Subcutaneous abdominal adipose tissue (tissue), 5 donors: Measurements from ENCODE around the gene TMEM117.
"Not testable (repeated sequence)": the region's sequence is repeated elsewhere in the genome, so short reads cannot be mapped to it uniquely, and the experiment has no call there.

ENCODE experiments used
- H3K27ac ChIP-seq: one replicate; pipeline ENCODE4 v1.7.0; 2013; ENCODE audit warnings: low read depth, mild to moderate bottlenecking, inconsistent platforms, low read length, moderate library complexity
- H3K27me3 ChIP-seq, 5 donors: one replicate each; pipeline ENCODE4 v1.7.0; 2013; ENCODE audit warnings: low read length in 5 of 5, inconsistent platforms in 1 of 5; ENCODE audit not compliant: control insufficient read depth in 5 of 5, insufficient read depth in 4 of 5
- H3K36me3 ChIP-seq, 5 donors: one replicate each; pipeline ENCODE4 v1.7.0; 2013; ENCODE audit warnings: low read length in 5 of 5; ENCODE audit not compliant: control insufficient read depth in 5 of 5, insufficient read depth in 5 of 5
- H3K4me1 ChIP-seq, 5 donors: one replicate each; pipeline ENCODE4 v1.7.0; 2013; ENCODE audit warnings: low read length in 5 of 5, mild to moderate bottlenecking in 3 of 5, moderate library complexity in 1 of 5; ENCODE audit not compliant: control insufficient read depth in 5 of 5, insufficient read depth in 5 of 5
- H3K4me3 ChIP-seq, 5 donors: one replicate each; pipeline ENCODE4 v1.7.0; 2013; ENCODE audit warnings: low read length in 5 of 5, low read depth in 1 of 5
- H3K9ac ChIP-seq, 5 donors: one replicate each; pipeline ENCODE4 v1.7.0; 2013; ENCODE audit warnings: low read length in 5 of 5, mild to moderate bottlenecking in 4 of 5, moderate library complexity in 3 of 5
- H3K9me3 ChIP-seq, 5 donors: one replicate each; pipeline ENCODE4 v1.7.0; 2013; ENCODE audit warnings: low read length in 5 of 5; ENCODE audit not compliant: control insufficient read depth in 5 of 5
- donor health status: healthy.
- donor health status: healthy.
- donor health status: healthy.
- donor health status: healthy.
- donor health status: healthy.

TMEM117 gene

DNA sequence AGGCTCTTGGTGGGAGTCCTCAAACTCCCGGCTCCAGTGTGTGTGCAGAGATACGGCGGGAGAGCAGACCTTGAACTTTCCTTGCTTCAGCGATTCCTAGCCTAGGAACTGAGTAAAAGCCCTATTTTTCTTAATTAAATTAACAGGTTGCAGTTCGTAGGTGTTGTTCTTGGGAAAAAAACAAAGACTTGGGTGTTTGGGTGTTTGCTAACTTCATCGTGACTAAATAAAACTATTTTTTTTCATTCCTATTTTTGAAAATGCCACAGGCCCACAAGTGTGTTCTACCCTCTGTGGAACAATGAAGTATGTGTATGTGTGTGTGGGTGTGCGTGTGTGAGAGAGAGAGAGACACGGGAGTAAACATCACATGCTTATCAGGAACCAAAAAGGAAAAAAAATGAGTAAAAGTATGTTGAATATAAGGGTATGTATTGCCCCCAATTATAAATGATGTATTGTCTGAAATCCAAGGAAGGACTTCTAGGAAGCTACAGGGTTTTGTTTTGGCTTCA is 651 bp downstream of the TMEM117 start:
- H3K27ac ChIP-seq, result peak overlapping the region; percentile 93
- peak overlapping the region; percentile 72 to 85 (median 82) for H3K4me3 ChIP-seq
- no peaks in the 10 kb centered on the region for H3K9me3 ChIP-seq
- peaks cover 0 to 21% (median 15%) of the 10 kb centered on the region in 5 donors for H3K4me1 ChIP-seq
- H3K27me3 ChIP-seq, result no peaks in the 10 kb centered on the region
- H3K9ac ChIP-seq, result peak overlapping the region; percentile 74 to 87 (median 82)
- H3K36me3 ChIP-seq, result no peaks in the 10 kb centered on the region

DNA sequence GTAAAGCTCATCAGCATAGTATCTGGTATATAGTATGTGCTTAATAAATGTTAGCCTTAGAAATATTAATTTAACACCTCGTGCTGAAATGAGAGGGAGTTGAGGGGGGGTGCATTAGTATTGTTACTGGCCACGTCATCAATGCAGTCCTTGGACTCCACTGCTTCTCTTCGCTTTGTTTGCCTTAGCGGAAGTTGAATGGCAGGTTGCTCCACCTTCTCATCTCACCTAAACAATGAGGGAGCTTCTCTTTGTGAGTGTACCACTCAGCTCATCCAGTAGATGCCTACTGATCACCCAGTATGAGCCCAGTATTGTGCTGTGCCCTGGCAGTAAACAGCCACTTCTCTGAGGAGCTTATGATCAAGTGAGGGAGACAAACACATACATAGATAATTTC is 4.5 kb downstream of the TMEM117 start:
- peaks cover 0 to 4% (median 0%) of the 10 kb centered on the region in 5 donors for H3K36me3 ChIP-seq

DNA sequence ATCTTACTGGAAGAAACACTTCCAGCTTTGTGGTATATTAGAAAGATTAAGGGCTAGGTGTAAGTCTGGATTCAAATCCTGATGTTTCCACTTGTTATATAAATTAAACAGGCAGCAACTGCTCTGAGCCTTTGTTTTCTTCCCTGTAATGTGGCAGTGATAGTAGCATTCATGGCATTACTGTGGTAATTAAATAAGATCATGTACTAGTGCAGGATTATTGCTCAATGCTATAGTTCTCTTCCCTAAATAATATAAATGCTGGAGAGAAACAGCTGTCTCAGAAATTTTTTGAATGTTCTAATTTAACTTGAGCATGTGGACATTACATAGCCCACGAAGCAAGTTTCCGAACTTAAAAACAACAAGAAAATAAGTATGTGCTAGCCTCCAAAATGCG is 5.4 kb downstream of the TMEM117 start:
- Histone ChIP-seq H3K36me3 (peaks cover 0 to 4% (median 0%) of the 10 kb centered on the region in 5 donors), H3K27ac (no peak overlapping the region), H3K9ac (no peak overlapping the region), H3K27me3 (no peaks in the 10 kb centered on the region), H3K4me1 (peaks cover 0 to 8% (median 5%) of the 10 kb centered on the region in 5 donors), H3K9me3 (no peaks in the 10 kb centered on the region), H3K4me3 (no peak overlapping the region)

More for the DNA sequence above, 4.5 kb downstream of the TMEM117 start:
- Histone ChIP-seq H3K4me3 (no peak overlapping the region), H3K27ac (no peak overlapping the region), H3K9ac (no peak overlapping the region), H3K27me3 (no peaks in the 10 kb centered on the region), H3K4me1 (peaks cover 0 to 13% (median 7%) of the 10 kb centered on the region in 5 donors), H3K9me3 (no peaks in the 10 kb centered on the region)

DNA sequence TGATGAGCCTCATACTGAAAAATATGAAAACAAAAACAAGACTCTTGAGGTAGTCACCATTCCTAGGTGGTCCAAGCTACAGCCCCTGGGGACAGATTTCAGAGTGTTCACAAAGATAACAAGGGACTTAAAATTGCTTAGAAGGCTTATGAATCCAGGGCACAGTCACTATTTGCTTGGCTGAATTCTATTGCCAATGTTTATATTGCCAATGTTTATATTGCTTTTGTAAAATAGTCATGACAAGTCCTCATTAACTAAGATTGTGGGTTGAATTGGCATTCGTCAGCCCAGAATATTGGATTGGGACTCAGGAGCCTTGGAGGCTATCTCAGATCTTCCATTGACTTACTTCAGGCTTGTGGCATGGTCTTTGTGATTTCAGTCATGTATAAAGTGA is 6.4 kb downstream of the TMEM117 start:
- Histone ChIP-seq H3K9ac (no peak overlapping the region), H3K27me3 (no peaks in the 10 kb centered on the region), H3K4me1 (no peaks in the 10 kb centered on the region), H3K9me3 (no peaks in the 10 kb centered on the region), H3K4me3 (no peak overlapping the region), H3K36me3 (peaks cover 0 to 4% (median 0%) of the 10 kb centered on the region in 5 donors), H3K27ac (no peak overlapping the region)

DNA sequence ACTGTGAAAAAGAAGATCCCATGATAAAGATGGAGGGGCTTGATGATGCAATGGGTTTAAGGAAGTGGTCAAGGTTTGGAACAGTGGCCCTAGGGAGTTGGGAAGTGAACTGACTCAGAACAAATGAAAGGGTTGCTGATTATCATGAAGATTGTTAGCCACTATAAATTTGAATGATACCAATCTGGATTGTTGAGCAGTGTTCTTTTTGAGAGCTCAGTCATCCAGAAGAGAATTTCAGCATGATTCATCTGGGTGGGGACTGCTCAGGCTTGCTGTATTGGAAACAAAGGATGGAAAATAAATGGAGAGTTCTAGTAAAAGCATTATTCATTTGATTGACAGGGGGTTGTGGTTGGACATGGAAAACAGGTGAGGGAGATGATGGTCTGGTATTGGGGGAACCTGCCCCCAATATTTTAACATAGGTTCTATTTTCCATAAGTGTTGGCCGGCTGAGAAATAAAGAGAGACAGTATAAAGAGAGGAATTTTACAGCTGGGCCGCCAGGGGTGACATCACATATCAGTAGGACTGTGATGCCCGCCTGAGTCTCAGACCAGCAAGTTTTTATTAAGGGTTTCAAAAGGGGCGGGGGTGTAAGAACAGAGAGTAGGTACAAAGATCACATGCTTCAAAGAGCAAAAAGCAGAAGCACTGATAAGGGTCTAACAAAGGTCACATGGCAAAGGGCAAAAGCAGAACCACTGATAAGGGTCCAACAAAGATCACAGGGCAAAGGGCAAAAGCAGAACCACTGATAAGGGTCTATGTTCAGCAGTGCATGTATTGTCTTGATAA is 11.7 kb downstream of the TMEM117 start:
- not testable (repeated sequence) for H3K4me1 ChIP-seq, H3K27ac ChIP-seq, H3K36me3 ChIP-seq, H3K4me3 ChIP-seq, H3K9me3 ChIP-seq, H3K9ac ChIP-seq, H3K27me3 ChIP-seq

DNA sequence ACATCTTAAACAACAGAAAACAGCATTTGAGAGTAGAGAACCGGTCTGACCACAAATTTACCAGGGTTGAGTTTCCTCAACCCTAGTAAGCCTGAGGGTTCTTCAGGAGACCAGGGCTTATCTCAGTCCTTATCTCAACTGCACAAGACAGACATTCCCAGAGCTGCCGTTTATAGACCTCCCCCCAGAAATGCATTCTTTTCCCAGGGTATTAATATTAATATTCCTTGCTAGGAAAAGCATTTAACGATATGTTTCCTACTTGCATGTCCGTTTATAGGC is 12.3 kb downstream of the TMEM117 start:
- Histone ChIP-seq H3K4me3 (no peak overlapping the region), H3K4me1 (no peaks in the 10 kb centered on the region), H3K9ac (no peak overlapping the region), H3K27me3 (no peaks in the 10 kb centered on the region), H3K9me3 (peaks cover 0 to 3% (median 0%) of the 10 kb centered on the region in 5 donors), H3K36me3 (peaks cover 0 to 9% (median 0%) of the 10 kb centered on the region in 5 donors), H3K27ac (no peak overlapping the region)

DNA sequence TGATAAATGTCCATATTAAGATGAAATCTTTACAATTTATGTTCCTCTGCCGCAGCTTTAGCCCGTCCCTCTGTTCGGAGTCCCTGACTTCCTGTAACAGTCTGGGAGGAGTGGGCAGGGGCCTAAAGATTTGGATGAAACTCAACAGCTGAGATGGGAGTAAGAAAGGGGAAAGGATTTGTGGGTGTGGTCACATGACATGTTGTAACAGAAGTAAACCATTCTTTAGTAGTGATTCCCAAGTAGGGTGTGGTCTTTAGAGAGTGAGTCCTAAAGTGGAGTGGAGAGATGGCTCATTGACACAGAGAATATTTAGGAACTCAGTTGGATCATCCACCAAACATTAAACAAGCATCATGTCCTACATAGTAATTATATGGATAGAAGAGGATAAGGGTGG is 12.9 kb downstream of the TMEM117 start:
- H3K27me3 ChIP-seq, result no peaks in the 10 kb centered on the region
- H3K4me1 ChIP-seq, result no peaks in the 10 kb centered on the region
- H3K27ac ChIP-seq, result no peak overlapping the region
- no peak overlapping the region for H3K9ac ChIP-seq
- no peak overlapping the region for H3K4me3 ChIP-seq
- H3K9me3 ChIP-seq, result peaks cover 0 to 3% (median 0%) of the 10 kb centered on the region in 5 donors
- H3K36me3 ChIP-seq, result peaks cover 0 to 9% (median 0%) of the 10 kb centered on the region in 5 donors

DNA sequence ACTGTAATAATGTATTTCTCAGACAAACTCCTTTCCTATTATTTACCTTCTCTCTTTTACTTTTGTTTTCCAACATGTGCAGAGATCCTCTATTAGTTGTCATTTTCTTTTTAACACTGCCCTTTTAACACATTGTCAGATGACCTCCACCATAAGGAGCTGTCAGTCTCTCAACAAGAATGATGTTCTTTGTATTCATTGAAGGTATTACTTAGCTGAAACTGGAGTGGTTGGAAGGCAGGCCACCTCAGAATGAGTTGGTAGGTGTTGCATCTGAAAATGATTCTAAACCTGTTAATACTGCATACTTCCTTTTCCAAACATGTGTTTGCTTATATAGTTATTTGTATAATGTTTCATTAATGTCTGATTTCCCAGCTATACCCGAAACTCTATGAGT is 16.9 kb downstream of the TMEM117 start:
- H3K27ac ChIP-seq, result no peak overlapping the region
- no peaks in the 10 kb centered on the region for H3K4me1 ChIP-seq
- no peak overlapping the region for H3K9ac ChIP-seq
- peaks cover 0 to 5% (median 0%) of the 10 kb centered on the region in 5 donors for H3K36me3 ChIP-seq
- peaks cover 0 to 3% (median 0%) of the 10 kb centered on the region in 5 donors for H3K9me3 ChIP-seq
- no peaks in the 10 kb centered on the region for H3K27me3 ChIP-seq
- no peak overlapping the region for H3K4me3 ChIP-seq

DNA sequence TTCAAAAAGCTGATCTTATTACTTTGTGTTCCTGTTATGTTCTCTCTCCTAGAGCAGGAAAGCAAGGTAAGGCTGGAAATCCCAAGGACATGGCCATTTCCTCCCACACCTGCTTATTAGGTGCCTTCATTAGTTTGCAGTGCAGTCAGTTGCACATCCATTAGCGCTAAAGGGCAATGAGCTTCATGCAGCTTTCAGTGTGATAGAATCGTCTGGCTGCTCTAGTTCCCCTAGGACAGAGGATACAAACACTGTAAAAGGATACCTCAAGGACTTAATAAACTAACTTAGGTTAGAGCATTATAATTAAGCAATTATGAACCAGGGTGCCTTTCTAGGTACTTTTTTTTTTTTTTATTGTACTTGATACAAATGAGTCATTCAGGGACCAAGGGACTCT is 21.1 kb downstream of the TMEM117 start:
- no peaks in the 10 kb centered on the region for H3K4me1 ChIP-seq
- no peak overlapping the region for H3K9ac ChIP-seq
- no peaks in the 10 kb centered on the region for H3K36me3 ChIP-seq
- H3K27ac ChIP-seq, result no peak overlapping the region
- H3K4me3 ChIP-seq, result no peak overlapping the region
- H3K9me3 ChIP-seq, result no peaks in the 10 kb centered on the region
- no peaks in the 10 kb centered on the region for H3K27me3 ChIP-seq

DNA sequence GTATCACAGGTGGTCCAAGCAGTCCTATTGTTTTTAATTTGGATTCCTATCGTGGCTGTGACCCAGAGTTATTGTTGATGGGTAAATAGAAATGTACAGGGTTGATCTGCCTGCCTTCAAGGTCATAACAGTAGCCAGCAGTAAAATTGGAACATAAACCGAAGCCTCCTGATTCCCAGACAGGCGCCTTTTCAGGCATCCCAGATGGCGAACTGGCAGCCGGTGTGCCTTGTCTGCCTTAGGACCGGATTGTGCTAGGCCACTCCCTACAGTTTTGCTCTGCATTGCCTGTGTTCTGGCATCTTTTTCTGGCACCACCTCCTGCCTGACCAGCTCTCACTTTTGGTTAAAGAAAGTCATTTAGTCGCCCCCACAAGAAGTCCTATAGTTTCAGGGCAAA is 22.2 kb downstream of the TMEM117 start:
- Histone ChIP-seq H3K27me3 (no peaks in the 10 kb centered on the region), H3K36me3 (no peaks in the 10 kb centered on the region), H3K9ac (no peak overlapping the region), H3K4me1 (no peaks in the 10 kb centered on the region), H3K4me3 (no peak overlapping the region), H3K9me3 (no peaks in the 10 kb centered on the region), H3K27ac (no peak overlapping the region)
